Gastrocnemius medialis (tissue), 4 donors: Measurements from ENCODE around the gene LDLRAD3.

Experiments
- CTCF ChIP-seq, 5 experiments: fragments of 450-650 bp in 3 of 5; fragments of 200-600 bp in 2 of 5; sonication (generic) in 2 of 5; IDR thresholded peaks in 4 of 5; conservative IDR thresholded peaks in 1 of 5; 1 replicate in 4 of 5; 2 replicates in 1 of 5; pipeline ENCODE4 v1.5.1; 2016 to 2019; ENCODE audit warnings: antibody characterized with exemption in 5 of 5, mild to moderate bottlenecking in 3 of 5, moderate library complexity in 3 of 5
- POLR2A ChIP-seq, 2 donors: fragments of 450-650 bp; IDR thresholded peaks; one replicate each; pipeline ENCODE4 v1.6.1; 2017; ENCODE audit warnings: antibody characterized with exemption in 2 of 2, mild to moderate bottlenecking in 2 of 2, moderate library complexity in 2 of 2

GRCh38 chr11:36227044-36227443, 283.2 kb downstream of the LDLRAD3 start:
- no peak for TF ChIP-seq CTCF (IDR thresholded peaks at IDR 0.05 in 4 of 5, conservative IDR thresholded peaks at IDR 0.05 in 1 of 5)
- no peak for TF ChIP-seq POLR2A (IDR thresholded peaks at IDR 0.05)
